ENCODE data around the gene GALP.

- TF ChIP-seq ZNF350 (tag by site-specific recombination; IDR thresholded peaks at IDR 0.05) (no peak), ZNF600 (tag by site-specific recombination; IDR thresholded peaks at IDR 0.05) (no peak), ZNF830 (tag by site-specific recombination; IDR thresholded peaks at IDR 0.05; ENCODE audit: low read depth) (no peak)
Observed at GRCh38 chr19:56199687-56200086, 23.9 kb downstream of the GALP start.

All from HEK293 (cell line).